SU-DHL-6 (cell line): ENCODE results near the gene IL36RN.

Experiments
- H2AFZ ChIP-seq: fragments of 200-600 bp; sonication (generic); 2 replicates; pipeline ENCODE4 v1.6.1; 2014; ENCODE audit warnings: low read depth, mild to moderate bottlenecking, moderate library complexity, mixed read lengths, antibody characterized with exemption, low read length; ENCODE audit not compliant: severe bottlenecking
- H3F3A ChIP-seq: fragments of 200-600 bp; shearing (Covaris generic); 2 replicates; pipeline ENCODE4 v1.6.0; 2016; ENCODE audit warnings: antibody characterized with exemption, mild to moderate bottlenecking; ENCODE audit not compliant: insufficient read depth
- H3K27ac ChIP-seq: fragments of 200-600 bp; sonication (generic); 2 replicates; pipeline ENCODE4 v1.5.1; 2016; ENCODE audit warnings: low read depth, mild to moderate bottlenecking, low read length, moderate library complexity, mixed read lengths
- H3K27me3 ChIP-seq: fragments of 200-600 bp; sonication (generic), shearing (Covaris generic); 2 replicates; pipeline ENCODE4 v1.6.0; 2014; ENCODE audit warnings: mild to moderate bottlenecking, low read length
- H3K36me3 ChIP-seq: fragments of 200-600 bp; sonication (generic); 2 replicates; pipeline ENCODE4 v1.6.1; 2014; ENCODE audit warnings: mild to moderate bottlenecking, low read length, mixed read lengths
- H3K4me2 ChIP-seq: fragments of 300-600, 200-600 bp; shearing (Covaris generic), sonication (generic); 2 replicates; pipeline ENCODE4 v1.6.0; 2014; ENCODE audit warnings: low read length, low read depth, mild to moderate bottlenecking; ENCODE audit not compliant: poor library complexity, severe bottlenecking
- H3K4me3 ChIP-seq: fragments of 200-600 bp; sonication (generic); 2 replicates; pipeline ENCODE4 v1.5.1; 2014; ENCODE audit warnings: antibody characterized with exemption, low read length, mild to moderate bottlenecking, mixed read lengths; ENCODE audit not compliant: insufficient read depth, poor library complexity, severe bottlenecking
- H3K79me2 ChIP-seq: fragments of 200-600 bp; sonication (generic); 2 replicates; pipeline ENCODE4 v1.6.1; 2014; ENCODE audit warnings: mild to moderate bottlenecking, low read length, moderate library complexity; ENCODE audit not compliant: insufficient read depth
- H3K9ac ChIP-seq: fragments of 200-600 bp; sonication (generic); 2 replicates; pipeline ENCODE4 v1.7.0; 2014; ENCODE audit warnings: mild to moderate bottlenecking, low read length
- H3K9me2 ChIP-seq: fragments of 200-600 bp; sonication (generic); replicated peaks from 2 replicates; pipeline ENCODE4 v1.6.1; 2014; ENCODE audit warnings: low read length; ENCODE audit not compliant: insufficient read depth
- H3K9me3 ChIP-seq: fragments of 200-600 bp; sonication (generic); 2 replicates; pipeline ENCODE4 v1.6.1; 2014; ENCODE audit warnings: low read length, mixed read lengths; ENCODE audit not compliant: insufficient read depth
- H4K20me1 ChIP-seq: fragments of 200-600 bp; sonication (generic); 2 replicates; pipeline ENCODE4 v1.6.1; 2014; ENCODE audit warnings: low read depth, mild to moderate bottlenecking, antibody characterized with exemption, low read length, moderate library complexity, mixed read lengths
- EZH2phosphoT487 ChIP-seq: fragments of 200-600 bp; sonication (generic), shearing (Covaris generic); conservative IDR thresholded peaks from 2 replicates; pipeline ENCODE4 v1.6.1; 2018; ENCODE audit warnings: mild to moderate bottlenecking, antibody characterized with exemption, low read length, moderate library complexity, mixed read lengths
- TF ChIP-seq, protein P1 (sequence below): fragments of 200-600 bp; sonication (generic); IDR thresholded peaks from one replicate; pipeline ENCODE4 v1.5.1; 2017; ENCODE audit warnings: antibody characterized with exemption, mild to moderate bottlenecking, low read length, moderate library complexity; ENCODE audit not compliant: insufficient read depth, poor library complexity, severe bottlenecking

The IL36RN gene

DNA sequence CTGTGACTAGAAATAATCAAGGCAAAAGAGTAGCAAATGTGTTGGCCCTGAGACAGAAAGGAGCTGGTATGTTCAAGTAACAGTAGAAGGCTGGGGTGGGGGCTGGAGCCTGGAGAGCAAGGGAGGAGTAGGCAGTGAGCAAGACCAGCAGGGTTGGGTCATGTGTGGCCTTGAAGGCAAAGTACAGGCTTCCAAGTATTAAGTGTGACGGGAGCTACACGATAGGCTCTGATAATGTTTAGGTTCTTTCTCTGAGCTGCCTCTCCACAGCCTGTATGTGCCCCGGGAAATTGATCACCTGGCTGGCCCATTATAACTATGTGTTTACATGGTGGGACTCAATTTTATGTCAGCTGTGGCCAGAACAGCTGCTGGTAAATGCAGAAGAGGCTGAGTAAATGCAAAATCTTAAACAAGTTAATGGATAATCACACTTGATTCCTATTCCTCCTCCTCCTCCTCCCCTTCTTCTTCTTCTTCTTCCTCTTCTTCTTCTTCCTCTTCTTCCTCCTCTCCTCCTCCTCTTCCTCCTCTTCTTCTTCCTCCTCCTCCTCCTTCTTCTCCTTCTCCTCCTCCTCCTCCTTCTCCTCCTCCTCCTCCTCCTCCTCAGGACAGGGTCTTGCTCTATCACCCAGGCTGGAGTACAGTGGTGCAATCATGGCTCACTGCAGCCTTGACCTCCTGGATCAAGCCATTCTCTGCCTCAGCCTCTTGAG, 18.1 kb downstream of the IL36RN start:
- Histone ChIP-seq H3K9ac (no peak overlapping the region), H3K27ac (no peak overlapping the region), H3K79me2 (no peaks in the 10 kb centered on the region), H3K4me2 (no peak overlapping the region), H3K9me3 (no peaks in the 10 kb centered on the region), H3K36me3 (no peaks in the 10 kb centered on the region), H3K9me2 (no peaks in the 10 kb centered on the region), H3K27me3 (no peaks in the 10 kb centered on the region), H3K4me3 (no peak overlapping the region), H2AFZ (no peak overlapping the region), H4K20me1 (no peaks in the 10 kb centered on the region), H3F3A (no peaks in the 10 kb centered on the region)
- TF ChIP-seq, protein P1, sequence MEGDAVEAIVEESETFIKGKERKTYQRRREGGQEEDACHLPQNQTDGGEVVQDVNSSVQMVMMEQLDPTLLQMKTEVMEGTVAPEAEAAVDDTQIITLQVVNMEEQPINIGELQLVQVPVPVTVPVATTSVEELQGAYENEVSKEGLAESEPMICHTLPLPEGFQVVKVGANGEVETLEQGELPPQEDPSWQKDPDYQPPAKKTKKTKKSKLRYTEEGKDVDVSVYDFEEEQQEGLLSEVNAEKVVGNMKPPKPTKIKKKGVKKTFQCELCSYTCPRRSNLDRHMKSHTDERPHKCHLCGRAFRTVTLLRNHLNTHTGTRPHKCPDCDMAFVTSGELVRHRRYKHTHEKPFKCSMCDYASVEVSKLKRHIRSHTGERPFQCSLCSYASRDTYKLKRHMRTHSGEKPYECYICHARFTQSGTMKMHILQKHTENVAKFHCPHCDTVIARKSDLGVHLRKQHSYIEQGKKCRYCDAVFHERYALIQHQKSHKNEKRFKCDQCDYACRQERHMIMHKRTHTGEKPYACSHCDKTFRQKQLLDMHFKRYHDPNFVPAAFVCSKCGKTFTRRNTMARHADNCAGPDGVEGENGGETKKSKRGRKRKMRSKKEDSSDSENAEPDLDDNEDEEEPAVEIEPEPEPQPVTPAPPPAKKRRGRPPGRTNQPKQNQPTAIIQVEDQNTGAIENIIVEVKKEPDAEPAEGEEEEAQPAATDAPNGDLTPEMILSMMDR = no peak
- no peak for TF ChIP-seq EZH2phosphoT487

GRCh38 chr2:113077921-113078320, 18.9 kb downstream of the IL36RN start:
- no peaks in the 10 kb centered on the region for H3F3A ChIP-seq
- H3K79me2 ChIP-seq = no peaks in the 10 kb centered on the region
- H3K9me3 ChIP-seq = no peaks in the 10 kb centered on the region
- no peak overlapping the region for H2AFZ ChIP-seq
- no peaks in the 10 kb centered on the region for H3K36me3 ChIP-seq
- TF ChIP-seq, protein P1 = no peak
- TF ChIP-seq EZH2phosphoT487 = no peak
- H3K27ac ChIP-seq = no peak overlapping the region
- H3K9ac ChIP-seq = no peak overlapping the region
- no peak overlapping the region for H3K4me2 ChIP-seq
- H4K20me1 ChIP-seq = no peaks in the 10 kb centered on the region
- no peak overlapping the region for H3K4me3 ChIP-seq
- H3K27me3 ChIP-seq = no peaks in the 10 kb centered on the region
- no peaks in the 10 kb centered on the region for H3K9me2 ChIP-seq

- Histone ChIP-seq H3K9me3 (no peaks in the 10 kb centered on the region), H3K9ac (no peak overlapping the region), H2AFZ (no peak overlapping the region), H3K4me2 (no peak overlapping the region), H3K27me3 (no peaks in the 10 kb centered on the region), H3K36me3 (no peaks in the 10 kb centered on the region), H4K20me1 (no peaks in the 10 kb centered on the region), H3K27ac (no peak overlapping the region), H3F3A (no peaks in the 10 kb centered on the region), H3K4me3 (no peak overlapping the region), H3K9me2 (no peaks in the 10 kb centered on the region), H3K79me2 (no peaks in the 10 kb centered on the region)
- TF ChIP-seq EZH2phosphoT487 = no peak
- TF ChIP-seq, protein P1 = no peak
These were observed 19.4 kb downstream of the IL36RN start for GRCh38 chr2:113078350-113078839.
